ENCODE data around the gene CACNA1B. TPM values are rescaled to one million over a fixed set of nuclear protein-coding genes. Genes with fewer than 3 reads are reported as not detected.

CACNA1B gene
- total RNA-seq, 1 experiment from 2014 or later, result not detected

- no peak for DNase-seq
- BruUV-seq (replicated peaks), result no TSS peak
- Mint-ChIP-seq H3K4me3 (ENCODE audit: low read depth, unreplicated experiment) (no peak overlapping the region), H3K27me3 (ENCODE audit: unreplicated experiment) (peaks cover 71% of the 10 kb centered on the region), H3K9me3 (ENCODE audit: low read depth, unreplicated experiment) (no peaks in the 10 kb centered on the region), H3K27ac (ENCODE audit: unreplicated experiment) (no peak overlapping the region), H3K4me1 (ENCODE audit: low read depth, unreplicated experiment) (no peaks in the 10 kb centered on the region), H3K36me3 (ENCODE audit: insufficient read depth, unreplicated experiment) (peaks cover 7% of the 10 kb centered on the region)
- no peak for TF ChIP-seq CTCF (IDR thresholded peaks at IDR 0.05; ENCODE audit: unreplicated experiment)
- intact Hi-C loops (cut with micrococcal nuclease; ENCODE audit: unreplicated experiment), result no loop called here
- CTCF ChIA-PET, result no interaction called here
Observed at GRCh38 chr9:138114501-138115245, 237.1 kb downstream of the CACNA1B start.

GRCh38 chr9:138115506-138115905 lies 237.9 kb downstream of the CACNA1B start:
- Mint-ChIP-seq H3K36me3 (ENCODE audit: insufficient read depth, unreplicated experiment) (peaks cover 7% of the 10 kb centered on the region), H3K4me3 (ENCODE audit: low read depth, unreplicated experiment) (no peak overlapping the region), H3K27me3 (ENCODE audit: unreplicated experiment) (peaks cover 70% of the 10 kb centered on the region), H3K9me3 (ENCODE audit: low read depth, unreplicated experiment) (no peaks in the 10 kb centered on the region), H3K4me1 (ENCODE audit: low read depth, unreplicated experiment) (no peaks in the 10 kb centered on the region), H3K27ac (ENCODE audit: unreplicated experiment) (no peak overlapping the region)
- no peak for DNase-seq
- intact Hi-C loops (cut with micrococcal nuclease; ENCODE audit: unreplicated experiment), result no loop called here
- CTCF ChIA-PET, result no interaction called here
- BruUV-seq (replicated peaks), result no TSS peak
- no peak for TF ChIP-seq CTCF (IDR thresholded peaks at IDR 0.05; ENCODE audit: unreplicated experiment)

- Mint-ChIP-seq H3K27ac (ENCODE audit: unreplicated experiment) (no peak overlapping the region), H3K4me3 (ENCODE audit: low read depth, unreplicated experiment) (no peak overlapping the region), H3K36me3 (ENCODE audit: insufficient read depth, unreplicated experiment) (peaks cover 8% of the 10 kb centered on the region), H3K9me3 (ENCODE audit: low read depth, unreplicated experiment) (no peaks in the 10 kb centered on the region), H3K27me3 (ENCODE audit: unreplicated experiment) (peaks cover 62% of the 10 kb centered on the region), H3K4me1 (ENCODE audit: low read depth, unreplicated experiment) (no peaks in the 10 kb centered on the region)
- CTCF ChIA-PET, result interaction anchor here (0.5 kb wide), 1 partner anchor 141 kb away, joined by 3 read pairs; no protein-coding TSS in a partner anchor
- DNase-seq, result no peak
- no TSS peak for BruUV-seq (replicated peaks)
- intact Hi-C loops (cut with micrococcal nuclease; ENCODE audit: unreplicated experiment), result no loop called here
- no peak for TF ChIP-seq CTCF (IDR thresholded peaks at IDR 0.05; ENCODE audit: unreplicated experiment)
Observed at GRCh38 chr9:138116521-138116920, 238.9 kb downstream of the CACNA1B start.

GRCh38 chr9:138117101-138117750 lies 239.6 kb downstream of the CACNA1B start:
- CTCF ChIA-PET, result no interaction called here
- no peaks in the 10 kb centered on the region for H3K4me1 Mint-ChIP-seq (ENCODE audit: low read depth, unreplicated experiment)
- no peak for DNase-seq
- peaks cover 12% of the 10 kb centered on the region for H3K36me3 Mint-ChIP-seq (ENCODE audit: insufficient read depth, unreplicated experiment)
- no TSS peak for BruUV-seq (replicated peaks)
- no peaks in the 10 kb centered on the region for H3K9me3 Mint-ChIP-seq (ENCODE audit: low read depth, unreplicated experiment)
- H3K27ac Mint-ChIP-seq (ENCODE audit: unreplicated experiment), result no peak overlapping the region
- H3K27me3 Mint-ChIP-seq (ENCODE audit: unreplicated experiment), result peaks cover 55% of the 10 kb centered on the region
- intact Hi-C loops (cut with micrococcal nuclease; ENCODE audit: unreplicated experiment), result no loop called here
- H3K4me3 Mint-ChIP-seq (ENCODE audit: low read depth, unreplicated experiment), result no peak overlapping the region
- TF ChIP-seq CTCF (IDR thresholded peaks at IDR 0.05; ENCODE audit: unreplicated experiment), result no peak
